Smooth muscle cell (in vitro differentiated cells): ENCODE data around the gene ARL11. TPM values are rescaled to one million over a fixed set of nuclear protein-coding genes. Genes with fewer than 3 reads are reported as not detected.
A peak's percentile ranks its signal among the peaks of the same experiment; 100 is the strongest.

Experiments used
- DNase-seq: peaks from one replicate; lab custom pipeline; 2025; ENCODE audit not compliant: unreplicated experiment; lab: John Stamatoyannopoulos, UW
- H2AFZ ChIP-seq: fragments of 200-600 bp; sonication (generic); 2 replicates; pipeline ENCODE4 v1.6.0; 2016; ENCODE audit warnings: antibody characterized with exemption, low read depth, mild to moderate bottlenecking
- H3F3A ChIP-seq: fragments of 200-600 bp; sonication (generic); 2 replicates; pipeline ENCODE4 v1.6.0; 2017; ENCODE audit warnings: antibody characterized with exemption, low read depth
- H3K27ac ChIP-seq: fragments of 200-600 bp; sonication (generic); 2 replicates; pipeline ENCODE4 v1.5.1; 2016; ENCODE audit warnings: low read depth, mild to moderate bottlenecking
- H3K27me3 ChIP-seq: fragments of 200-600 bp; sonication (generic); 2 replicates; pipeline ENCODE4 v1.6.1; 2016; ENCODE audit warnings: low read depth, mild to moderate bottlenecking
- H3K36me3 ChIP-seq: fragments of 200-600 bp; sonication (generic); 2 replicates; pipeline ENCODE4 v1.5.1; 2016; ENCODE audit warnings: low read depth
- H3K4me1 ChIP-seq: fragments of 200-600 bp; sonication (generic); 2 replicates; pipeline ENCODE4 v1.5.1; 2016; ENCODE audit warnings: low read depth
- H3K4me2 ChIP-seq: fragments of 200-600 bp; sonication (generic); 2 replicates; pipeline ENCODE4 v1.6.0; 2016; ENCODE audit warnings: mild to moderate bottlenecking
- H3K4me3 ChIP-seq: fragments of 200-600 bp; sonication (generic); 2 replicates; pipeline ENCODE4 v1.5.1; 2016; ENCODE audit warnings: mild to moderate bottlenecking
- H3K79me2 ChIP-seq: fragments of 200-600 bp; sonication (generic); 2 replicates; pipeline ENCODE4 v1.6.0; 2016; ENCODE audit warnings: low read depth, mild to moderate bottlenecking
- H3K9ac ChIP-seq: fragments of 200-600 bp; sonication (generic); 2 replicates; pipeline ENCODE4 v1.6.0; 2016; ENCODE audit warnings: low read depth
- H3K9me3 ChIP-seq: fragments of 200-600 bp; sonication (generic); replicated peaks from 2 replicates; pipeline ENCODE4 v1.5.1; 2016; ENCODE audit warnings: low read depth
- H4K20me1 ChIP-seq: fragments of 200-600 bp; sonication (generic); 2 replicates; pipeline ENCODE4 v1.6.0; 2016; ENCODE audit warnings: low read depth
- CTCF ChIP-seq: fragments of 200-600 bp; sonication (generic); IDR thresholded peaks from 2 replicates; pipeline ENCODE4 v1.5.1; 2017; ENCODE audit warnings: borderline replicate concordance, mild to moderate bottlenecking, antibody characterized with exemption; ENCODE audit not compliant: insufficient read depth, poor library complexity, severe bottlenecking
- WGBS: methylation state at CpG from one replicate; pipeline ENCODE4 v1.1.7; 2016; ENCODE audit warnings: low lambda C conversion rate; 5-methylcytosine and 5-hydroxymethylcytosine counted together
- polyA plus RNA-seq: library from polyadenylated mRNA; unstranded; fragments of >200 nt; fragmentation: Nextera tagmentation; extraction: Ambion mirVana; gene quantifications from 2 replicates; pipeline ENCODE4 v1.2.1, GENCODE V29; 2016
- total RNA-seq: library from RNA; depleted of rRNA; stranded (reverse); fragments of >200 nt; gene quantifications from 2 replicates; pipeline ENCODE4 v1.2.3, GENCODE V29; 2014

Gene ARL11
- total and polyA plus RNA-seq, 2 experiments from 2014 or later: not detected

- Histone ChIP-seq H3K27me3 (no peaks in the 10 kb centered on the region), H3F3A (no peaks in the 10 kb centered on the region), H3K27ac (no peak overlapping the region), H3K9me3 (no peaks in the 10 kb centered on the region), H3K4me3 (no peak overlapping the region), H3K79me2 (peaks cover 29% of the 10 kb centered on the region), H4K20me1 (peaks cover 3% of the 10 kb centered on the region), H3K36me3 (no peaks in the 10 kb centered on the region), H3K9ac (no peak overlapping the region), H2AFZ (no peak overlapping the region), H3K4me2 (peak overlapping the region; percentile 4), H3K4me1 (peaks cover 4% of the 10 kb centered on the region)
- TF ChIP-seq CTCF: no peak
- WGBS: 67% methylated on average over 5 of the region's 5 CpGs
- DNase-seq: no peak
Measured at GRCh38 chr13:49670828-49671227, 42.5 kb downstream of the ARL11 start.

GRCh38 chr13:49676581-49677298, 48.4 kb downstream of the ARL11 start:
- Histone ChIP-seq H3K9me3 (no peaks in the 10 kb centered on the region), H3K36me3 (no peaks in the 10 kb centered on the region), H3K4me1 (no peaks in the 10 kb centered on the region), H3F3A (no peaks in the 10 kb centered on the region), H3K9ac (no peak overlapping the region), H3K4me3 (no peak overlapping the region), H3K27me3 (no peaks in the 10 kb centered on the region), H3K4me2 (no peak overlapping the region), H4K20me1 (peaks cover 22% of the 10 kb centered on the region), H3K27ac (no peak overlapping the region), H3K79me2 (peaks cover 60% of the 10 kb centered on the region), H2AFZ (no peak overlapping the region)
- TF ChIP-seq CTCF: no peak
- WGBS: 86% methylated on average over 6 of the region's 6 CpGs
- DNase-seq: no peak

GRCh38 chr13:49678191-49678914, 50.0 kb downstream of the ARL11 start:
- H2AFZ ChIP-seq: no peak overlapping the region
- 97% methylated on average over 40 of the region's 48 CpGs for WGBS
- H4K20me1 ChIP-seq: peaks cover 31% of the 10 kb centered on the region
- H3K27me3 ChIP-seq: no peaks in the 10 kb centered on the region
- no peak for TF ChIP-seq CTCF
- H3F3A ChIP-seq: peaks cover 9% of the 10 kb centered on the region
- H3K9me3 ChIP-seq: no peaks in the 10 kb centered on the region
- H3K36me3 ChIP-seq: no peaks in the 10 kb centered on the region
- no peak overlapping the region for H3K4me3 ChIP-seq
- no peak overlapping the region for H3K27ac ChIP-seq
- H3K4me2 ChIP-seq: no peak overlapping the region
- no peaks in the 10 kb centered on the region for H3K4me1 ChIP-seq
- DNase-seq: no peak
- H3K79me2 ChIP-seq: peaks cover 49% of the 10 kb centered on the region
- H3K9ac ChIP-seq: no peak overlapping the region

- H3K27me3 ChIP-seq: no peaks in the 10 kb centered on the region
- WGBS: 54% methylated on average over 3 of the region's 3 CpGs
- DNase-seq: no peak
Measured at GRCh38 chr13:49679246-49679645, 50.9 kb downstream of the ARL11 start.

More at GRCh38 chr13:49679246-49679645, 50.9 kb downstream of the ARL11 start:
- Histone ChIP-seq H3K79me2 (peaks cover 44% of the 10 kb centered on the region), H3K36me3 (no peaks in the 10 kb centered on the region), H3K4me3 (no peak overlapping the region), H3K27ac (peak overlapping the region; percentile 40), H3K9ac (no peak overlapping the region), H3F3A (peaks cover 9% of the 10 kb centered on the region), H4K20me1 (peaks cover 31% of the 10 kb centered on the region), H3K9me3 (no peaks in the 10 kb centered on the region), H3K4me1 (no peaks in the 10 kb centered on the region), H2AFZ (no peak overlapping the region), H3K4me2 (no peak overlapping the region)
- TF ChIP-seq CTCF: no peak
